OCI-LY3 (cell line): ENCODE data around the gene TSGA10.

Experiments
- H2AFZ ChIP-seq: fragments of 200-600, 300-600 bp; shearing (Covaris generic); 2 replicates; pipeline ENCODE4 v1.6.0; 2014; ENCODE audit warnings: antibody characterized with exemption, low read depth, low read length
- H3K27ac ChIP-seq: fragments of 200-600, 300-600 bp; sonication (generic); 2 replicates; pipeline ENCODE4 v1.5.1; 2014; ENCODE audit warnings: mild to moderate bottlenecking, low read length, moderate library complexity, mixed read lengths
- H3K27me3 ChIP-seq: fragments of 200-600, 300-600 bp; sonication (generic); 2 replicates; pipeline ENCODE4 v1.6.1; 2014; ENCODE audit warnings: low read depth, low read length, mixed read lengths
- H3K36me3 ChIP-seq: fragments of 200-600, 300-600 bp; sonication (generic); replicated peaks from 2 replicates; pipeline ENCODE3; 2014; ENCODE audit warnings: low read depth, low read length, mixed read lengths
- H3K4me1 ChIP-seq: fragments of 300-600, 200-600 bp; sonication (generic); 2 replicates; pipeline ENCODE4 v1.6.1; 2014; ENCODE audit warnings: low read length, mixed read lengths
- H3K4me2 ChIP-seq: fragments of 200-600, 300-600 bp; sonication (generic); 2 replicates; pipeline ENCODE4 v1.6.1; 2014; ENCODE audit warnings: low read length, mixed read lengths
- H3K4me3 ChIP-seq: fragments of 300-600, 200-600 bp; sonication (generic); 2 replicates; pipeline ENCODE4 v1.5.1; 2014; ENCODE audit warnings: antibody characterized with exemption, mild to moderate bottlenecking, low read length, moderate library complexity
- H3K79me2 ChIP-seq: fragments of 300-600, 200-600 bp; shearing (Covaris generic); 2 replicates; pipeline ENCODE4 v1.6.1; 2014; ENCODE audit warnings: mild to moderate bottlenecking, low read length, mixed read lengths
- H3K9ac ChIP-seq: fragments of 300-600, 200-600 bp; shearing (Covaris generic); 2 replicates; pipeline ENCODE4 v1.6.0; 2014; ENCODE audit warnings: mild to moderate bottlenecking, low read length, moderate library complexity
- H3K9me3 ChIP-seq: fragments of 200-600, 300-600 bp; shearing (Covaris generic); 2 replicates; pipeline ENCODE4 v1.6.1; 2014; ENCODE audit warnings: low read length, mixed read lengths; ENCODE audit not compliant: insufficient read depth
- H4K20me1 ChIP-seq: fragments of 200-600, 300-600 bp; sonication (generic); 2 replicates; pipeline ENCODE4 v1.6.1; 2016; ENCODE audit warnings: low read length, mixed read lengths; ENCODE audit not compliant: insufficient read depth
- EZH2phosphoT487 ChIP-seq: fragments of 200-600 bp; shearing (Covaris generic); IDR thresholded peaks from 2 replicates; pipeline ENCODE4 v1.6.1; 2018; ENCODE audit warnings: antibody characterized with exemption, mixed run types, low read depth
- TF ChIP-seq, protein P1 (sequence below): fragments of 200-600, 300-600 bp; sonication (generic); IDR thresholded peaks from 2 replicates; pipeline ENCODE4 v1.5.1; 2014; ENCODE audit warnings: antibody characterized with exemption, low read length, low read depth

Gene TSGA10

DNA sequence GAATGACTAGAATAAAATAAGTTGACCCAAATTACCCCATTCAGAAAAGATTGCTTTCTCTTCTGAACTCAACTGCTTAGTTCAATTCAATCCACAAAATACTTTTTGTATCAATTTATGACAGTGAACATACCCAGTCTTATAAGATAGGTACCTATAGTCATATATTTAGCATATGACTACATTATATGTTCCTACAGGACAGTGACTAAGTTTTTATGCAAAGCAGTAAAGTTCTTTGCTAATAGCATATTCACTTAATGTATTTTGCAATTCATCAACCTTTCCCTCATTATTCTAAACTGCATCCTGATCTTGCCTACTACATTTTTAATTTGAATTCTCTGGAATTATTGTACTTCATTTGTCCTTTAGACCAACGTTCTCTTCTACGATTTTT, 43.5 kb downstream of the TSGA10 start:
- Histone ChIP-seq H4K20me1 (no peaks in the 10 kb centered on the region), H3K27me3 (no peaks in the 10 kb centered on the region), H3K9ac (no peak overlapping the region), H2AFZ (no peak overlapping the region), H3K9me3 (no peaks in the 10 kb centered on the region), H3K4me2 (no peak overlapping the region), H3K36me3 (no peaks in the 10 kb centered on the region), H3K4me3 (no peak overlapping the region), H3K4me1 (peaks cover 11% of the 10 kb centered on the region), H3K27ac (no peak overlapping the region), H3K79me2 (no peaks in the 10 kb centered on the region)
- no peak for TF ChIP-seq EZH2phosphoT487
- TF ChIP-seq, protein P1, sequence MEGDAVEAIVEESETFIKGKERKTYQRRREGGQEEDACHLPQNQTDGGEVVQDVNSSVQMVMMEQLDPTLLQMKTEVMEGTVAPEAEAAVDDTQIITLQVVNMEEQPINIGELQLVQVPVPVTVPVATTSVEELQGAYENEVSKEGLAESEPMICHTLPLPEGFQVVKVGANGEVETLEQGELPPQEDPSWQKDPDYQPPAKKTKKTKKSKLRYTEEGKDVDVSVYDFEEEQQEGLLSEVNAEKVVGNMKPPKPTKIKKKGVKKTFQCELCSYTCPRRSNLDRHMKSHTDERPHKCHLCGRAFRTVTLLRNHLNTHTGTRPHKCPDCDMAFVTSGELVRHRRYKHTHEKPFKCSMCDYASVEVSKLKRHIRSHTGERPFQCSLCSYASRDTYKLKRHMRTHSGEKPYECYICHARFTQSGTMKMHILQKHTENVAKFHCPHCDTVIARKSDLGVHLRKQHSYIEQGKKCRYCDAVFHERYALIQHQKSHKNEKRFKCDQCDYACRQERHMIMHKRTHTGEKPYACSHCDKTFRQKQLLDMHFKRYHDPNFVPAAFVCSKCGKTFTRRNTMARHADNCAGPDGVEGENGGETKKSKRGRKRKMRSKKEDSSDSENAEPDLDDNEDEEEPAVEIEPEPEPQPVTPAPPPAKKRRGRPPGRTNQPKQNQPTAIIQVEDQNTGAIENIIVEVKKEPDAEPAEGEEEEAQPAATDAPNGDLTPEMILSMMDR: no peak

DNA sequence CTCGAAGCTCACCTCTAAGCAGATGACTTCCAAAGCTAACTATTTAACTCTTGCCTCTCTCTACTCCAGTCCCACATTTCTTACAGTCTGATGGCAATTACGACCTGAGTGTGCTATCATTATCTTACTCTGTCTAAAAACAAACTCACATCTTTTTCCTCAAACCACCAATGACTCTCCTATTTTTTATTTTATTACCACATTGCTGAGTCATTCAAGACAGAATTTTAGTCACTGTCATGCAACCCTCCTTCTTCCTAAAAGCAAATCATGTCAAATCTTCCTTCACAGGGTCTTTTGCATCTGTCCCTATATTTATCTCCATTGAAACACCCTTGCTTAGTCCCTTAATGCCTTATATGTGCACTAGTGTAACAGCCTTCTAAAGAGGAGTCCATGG, 47.8 kb downstream of the TSGA10 start:
- Histone ChIP-seq H4K20me1 (no peaks in the 10 kb centered on the region), H3K9ac (no peak overlapping the region), H3K4me2 (no peak overlapping the region), H3K4me3 (no peak overlapping the region), H2AFZ (no peak overlapping the region), H3K4me1 (peaks cover 11% of the 10 kb centered on the region), H3K27ac (no peak overlapping the region), H3K9me3 (no peaks in the 10 kb centered on the region), H3K27me3 (no peaks in the 10 kb centered on the region), H3K36me3 (no peaks in the 10 kb centered on the region), H3K79me2 (no peaks in the 10 kb centered on the region)
- TF ChIP-seq EZH2phosphoT487: no peak
- TF ChIP-seq, protein P1: no peak

DNA sequence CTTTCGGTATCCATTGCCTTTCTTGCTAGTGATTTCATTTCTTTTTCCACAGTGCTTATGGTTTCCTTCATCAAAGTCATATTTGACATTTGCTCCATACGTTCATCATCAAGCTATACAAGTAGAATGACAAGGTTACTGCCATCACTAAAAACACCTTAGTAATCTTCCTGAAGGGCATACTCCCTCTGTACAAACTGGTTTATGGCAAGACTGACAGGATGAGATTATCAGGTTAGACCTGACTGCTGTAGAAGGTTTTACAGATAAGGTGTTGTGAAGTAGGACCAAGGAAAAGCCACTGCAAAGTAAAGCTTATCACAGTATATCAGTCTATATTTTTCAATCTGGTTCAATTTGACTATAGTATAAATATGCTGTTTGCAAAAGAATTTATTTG, 50.7 kb downstream of the TSGA10 start:
- no peak overlapping the region for H3K27ac ChIP-seq
- no peaks in the 10 kb centered on the region for H4K20me1 ChIP-seq
- no peak for TF ChIP-seq EZH2phosphoT487
- TF ChIP-seq, protein P1: no peak

DNA sequence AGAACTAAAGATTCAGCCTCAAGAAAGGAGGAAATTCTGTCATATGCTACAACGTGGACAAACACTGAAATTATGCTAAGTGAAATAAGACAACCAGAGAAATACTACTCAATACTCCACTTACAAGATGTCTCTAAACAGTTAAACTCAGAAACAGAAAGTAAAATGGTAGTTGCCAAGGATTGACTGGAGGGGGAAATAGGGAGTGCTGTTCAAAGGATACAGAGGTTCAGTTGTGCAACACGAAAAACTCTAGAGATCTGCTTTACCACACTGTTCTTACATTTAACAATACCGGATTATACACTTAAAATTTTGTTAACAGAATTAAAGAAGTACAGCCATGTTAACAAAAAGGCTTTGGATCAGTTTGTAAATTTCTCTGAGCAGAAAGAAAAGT, 53.0 kb downstream of the TSGA10 start:
- Histone ChIP-seq H3K36me3 (no peaks in the 10 kb centered on the region), H3K79me2 (no peaks in the 10 kb centered on the region), H3K4me2 (peak overlapping the region; percentile 38; the same call in 1 of the 2 replicates), H3K9me3 (no peaks in the 10 kb centered on the region), H2AFZ (peak overlapping the region; percentile 33; the same call in 1 of the 2 replicates), H3K4me3 (no peak overlapping the region), H3K4me1 (peaks cover 29% of the 10 kb centered on the region), H4K20me1 (no peaks in the 10 kb centered on the region), H3K9ac (no peak overlapping the region), H3K27ac (peak overlapping the region; percentile 4; the same call in 1 of the 2 replicates), H3K27me3 (no peaks in the 10 kb centered on the region)
- TF ChIP-seq, protein P1: no peak
- TF ChIP-seq EZH2phosphoT487: no peak

More for the DNA sequence above, 50.7 kb downstream of the TSGA10 start:
- Histone ChIP-seq H3K4me2 (no peak overlapping the region), H3K79me2 (no peaks in the 10 kb centered on the region), H2AFZ (no peak overlapping the region), H3K4me1 (peaks cover 25% of the 10 kb centered on the region), H3K27me3 (no peaks in the 10 kb centered on the region), H3K36me3 (no peaks in the 10 kb centered on the region), H3K4me3 (no peak overlapping the region), H3K9ac (no peak overlapping the region), H3K9me3 (no peaks in the 10 kb centered on the region)
